ENCODE measurements around the gene SVEP1. TPM values are rescaled to one million over a fixed set of nuclear protein-coding genes. Genes with fewer than 3 reads are reported as not detected.

The SVEP1 gene
- total RNA-seq, 1 donor from 2014 or later = 0.56 TPM

DNA sequence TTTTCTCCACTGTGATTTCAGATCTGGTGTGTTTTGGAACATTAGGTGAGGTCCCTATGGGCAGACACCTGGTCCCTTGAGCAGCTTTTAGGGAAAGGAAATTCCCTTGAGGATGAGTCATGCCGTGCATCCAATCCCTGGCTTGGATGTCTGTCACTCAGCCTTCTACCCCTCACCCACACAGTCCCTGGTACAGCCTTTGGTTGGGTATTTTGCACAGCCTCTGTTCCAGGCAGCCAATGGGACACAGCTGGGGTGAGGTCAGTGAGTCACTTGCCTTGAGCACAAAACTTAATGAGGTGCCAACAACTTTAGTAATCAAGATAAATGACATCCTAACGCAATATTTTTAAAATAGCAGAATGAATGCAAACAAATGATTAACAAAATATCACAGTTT, 22.7 kb upstream of the SVEP1 start:
- H3K9me3 ChIP-seq (ENCODE audit: low read depth) = no peaks in the 10 kb centered on the region
- H3K4me1 ChIP-seq = no peaks in the 10 kb centered on the region
- no peaks in the 10 kb centered on the region for H3K36me3 ChIP-seq
- no peaks in the 10 kb centered on the region for H3K27me3 ChIP-seq
- H3K4me1 Mint-ChIP-seq = peaks cover 6% of the 10 kb centered on the region
- no peak overlapping the region for H3K9ac ChIP-seq
- no peaks in the 10 kb centered on the region for H3K79me2 ChIP-seq (ENCODE audit: low read depth)
- no peak overlapping the region for H3K27ac ChIP-seq
- peak overlapping the region; percentile 7 for H2AFZ ChIP-seq (replicated peaks)
- H3K27ac Mint-ChIP-seq = no peak overlapping the region
- peak; percentile 14 for DNase-seq (ENCODE audit: low spot score)
- H3K4me3 Mint-ChIP-seq = no peak overlapping the region
- H3K4me2 ChIP-seq = no peak overlapping the region
- peaks cover 14% of the 10 kb centered on the region for H3K9me3 Mint-ChIP-seq
- no peaks in the 10 kb centered on the region for H3K36me3 Mint-ChIP-seq
- TF ChIP-seq EZH2 (IDR thresholded peaks at IDR 0.05) = no peak
- TF ChIP-seq, protein P1, sequence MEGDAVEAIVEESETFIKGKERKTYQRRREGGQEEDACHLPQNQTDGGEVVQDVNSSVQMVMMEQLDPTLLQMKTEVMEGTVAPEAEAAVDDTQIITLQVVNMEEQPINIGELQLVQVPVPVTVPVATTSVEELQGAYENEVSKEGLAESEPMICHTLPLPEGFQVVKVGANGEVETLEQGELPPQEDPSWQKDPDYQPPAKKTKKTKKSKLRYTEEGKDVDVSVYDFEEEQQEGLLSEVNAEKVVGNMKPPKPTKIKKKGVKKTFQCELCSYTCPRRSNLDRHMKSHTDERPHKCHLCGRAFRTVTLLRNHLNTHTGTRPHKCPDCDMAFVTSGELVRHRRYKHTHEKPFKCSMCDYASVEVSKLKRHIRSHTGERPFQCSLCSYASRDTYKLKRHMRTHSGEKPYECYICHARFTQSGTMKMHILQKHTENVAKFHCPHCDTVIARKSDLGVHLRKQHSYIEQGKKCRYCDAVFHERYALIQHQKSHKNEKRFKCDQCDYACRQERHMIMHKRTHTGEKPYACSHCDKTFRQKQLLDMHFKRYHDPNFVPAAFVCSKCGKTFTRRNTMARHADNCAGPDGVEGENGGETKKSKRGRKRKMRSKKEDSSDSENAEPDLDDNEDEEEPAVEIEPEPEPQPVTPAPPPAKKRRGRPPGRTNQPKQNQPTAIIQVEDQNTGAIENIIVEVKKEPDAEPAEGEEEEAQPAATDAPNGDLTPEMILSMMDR (IDR thresholded peaks at IDR 0.05) = no peak
- TF ChIP-seq EZH2phosphoT487 (IDR thresholded peaks at IDR 0.05) = no peak
- no peak overlapping the region for H3K4me3 ChIP-seq
- H4K20me1 ChIP-seq (ENCODE audit: low read depth) = no peaks in the 10 kb centered on the region
- peaks cover 2% of the 10 kb centered on the region for H3K27me3 Mint-ChIP-seq (ENCODE audit: insufficient read depth, low read depth)
- no peaks in the 10 kb centered on the region for H3F3A ChIP-seq (ENCODE audit: low read depth)

DNA sequence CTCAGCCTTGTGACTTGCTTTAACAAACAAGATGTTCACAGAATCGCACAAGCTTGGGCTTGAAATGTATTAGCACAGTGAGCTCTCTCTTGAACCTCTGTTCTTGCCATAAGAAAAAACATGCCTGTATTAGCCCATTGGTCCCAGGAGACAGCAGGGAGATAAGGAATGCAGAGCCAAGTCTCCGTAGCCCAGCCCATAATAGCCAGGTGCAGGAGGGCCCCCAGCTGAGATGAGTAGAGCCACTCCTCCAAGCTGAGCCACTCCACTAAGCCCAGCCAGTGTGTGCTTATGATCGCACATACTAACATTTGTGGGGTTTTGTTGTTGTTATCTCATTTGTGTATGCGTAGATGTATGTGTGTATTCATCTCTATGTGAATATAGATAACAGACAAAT, 21.6 kb upstream of the SVEP1 start:
- no peak overlapping the region for H3K4me2 ChIP-seq
- H3K4me3 ChIP-seq = no peak overlapping the region
- TF ChIP-seq EZH2phosphoT487 (IDR thresholded peaks at IDR 0.05) (no peak), EZH2 (IDR thresholded peaks at IDR 0.05) (no peak)
- TF ChIP-seq, protein P1 (IDR thresholded peaks at IDR 0.05) = no peak
- H3F3A ChIP-seq (ENCODE audit: low read depth) = no peaks in the 10 kb centered on the region
- H3K27ac ChIP-seq = no peak overlapping the region
- no peaks in the 10 kb centered on the region for H3K9me3 ChIP-seq (ENCODE audit: low read depth)
- Mint-ChIP-seq H3K36me3 (no peaks in the 10 kb centered on the region), H3K4me1 (peaks cover 6% of the 10 kb centered on the region), H3K4me3 (no peak overlapping the region), H3K9me3 (peaks cover 17% of the 10 kb centered on the region), H3K27ac (no peak overlapping the region), H3K27me3 (ENCODE audit: insufficient read depth, low read depth) (peaks cover 2% of the 10 kb centered on the region)
- no peaks in the 10 kb centered on the region for H3K36me3 ChIP-seq
- H3K9ac ChIP-seq = no peak overlapping the region
- no peak overlapping the region for H2AFZ ChIP-seq (replicated peaks)
- no peaks in the 10 kb centered on the region for H3K4me1 ChIP-seq
- no peaks in the 10 kb centered on the region for H3K27me3 ChIP-seq
- no peaks in the 10 kb centered on the region for H3K79me2 ChIP-seq (ENCODE audit: low read depth)
- no peaks in the 10 kb centered on the region for H4K20me1 ChIP-seq (ENCODE audit: low read depth)
- DNase-seq (ENCODE audit: low spot score) = no peak

DNA sequence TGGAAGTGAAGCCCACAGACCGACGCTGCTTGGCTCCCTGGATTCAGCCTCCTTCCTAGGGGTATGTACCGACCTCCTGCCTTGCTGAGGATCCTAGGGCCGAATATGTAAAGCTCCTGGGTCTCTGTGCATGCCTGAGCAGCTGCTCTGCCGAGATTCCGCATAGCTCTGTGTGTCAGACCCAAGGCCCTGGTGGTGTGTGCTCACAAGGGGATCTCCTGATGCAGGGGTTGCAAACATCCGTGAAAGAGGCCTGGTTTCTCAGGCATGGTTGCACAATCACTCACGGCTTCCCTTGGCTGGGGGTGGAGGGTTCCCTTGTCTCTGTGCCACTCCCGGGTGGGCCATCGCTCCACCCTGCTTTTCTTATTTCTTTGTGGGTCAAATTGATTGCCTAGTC, 19.9 kb upstream of the SVEP1 start:
- Mint-ChIP-seq H3K27ac (peak overlapping the region; percentile 53), H3K27me3 (ENCODE audit: insufficient read depth, low read depth) (peaks cover 5% of the 10 kb centered on the region)
- no peaks in the 10 kb centered on the region for H3K36me3 ChIP-seq

More for the DNA sequence above, 19.9 kb upstream of the SVEP1 start:
- H3K9ac ChIP-seq = no peak overlapping the region
- Mint-ChIP-seq H3K4me1 (peaks cover 4% of the 10 kb centered on the region), H3K4me3 (no peak overlapping the region), H3K36me3 (no peaks in the 10 kb centered on the region), H3K9me3 (peaks cover 19% of the 10 kb centered on the region)
- no peak overlapping the region for H3K4me2 ChIP-seq
- peak overlapping the region; percentile 69 for H2AFZ ChIP-seq (replicated peaks)
- no peak for DNase-seq (ENCODE audit: low spot score)
- no peaks in the 10 kb centered on the region for H3K4me1 ChIP-seq
- no peaks in the 10 kb centered on the region for H4K20me1 ChIP-seq (ENCODE audit: low read depth)
- no peaks in the 10 kb centered on the region for H3F3A ChIP-seq (ENCODE audit: low read depth)
- no peaks in the 10 kb centered on the region for H3K27me3 ChIP-seq
- no peaks in the 10 kb centered on the region for H3K9me3 ChIP-seq (ENCODE audit: low read depth)
- no peak overlapping the region for H3K4me3 ChIP-seq
- TF ChIP-seq, protein P1 (IDR thresholded peaks at IDR 0.05) = no peak
- TF ChIP-seq EZH2phosphoT487 (IDR thresholded peaks at IDR 0.05) (no peak), EZH2 (IDR thresholded peaks at IDR 0.05) (no peak)
- no peaks in the 10 kb centered on the region for H3K79me2 ChIP-seq (ENCODE audit: low read depth)
- H3K27ac ChIP-seq = no peak overlapping the region

Data from neural progenitor cell (in vitro differentiated cells).